ENCODE data around the gene ANKLE2.

DNA sequence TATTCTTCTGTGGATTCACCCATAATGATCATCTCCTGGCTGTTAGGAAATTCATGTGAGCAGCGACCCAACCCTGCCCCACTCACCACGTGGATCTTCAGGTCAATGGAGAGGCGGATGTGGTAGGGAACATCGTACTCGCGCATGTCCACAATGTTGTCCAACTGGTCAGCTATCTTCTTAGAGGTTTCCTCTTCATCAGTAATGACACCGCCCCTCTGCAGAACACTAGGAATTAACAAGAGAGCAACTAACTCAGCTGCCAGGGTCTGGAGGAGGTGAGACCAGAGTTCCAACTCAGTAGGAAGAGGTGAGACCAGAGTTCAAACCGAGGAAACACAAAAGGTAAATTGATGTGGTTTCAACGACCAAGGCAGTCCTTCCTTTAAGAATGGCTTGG, 84.1 kb downstream of the ANKLE2 start:
- TF ChIP-seq ATF2 (tag by site-specific recombination; IDR thresholded peaks at IDR 0.05; ENCODE audit: low read depth) (no peak), ZNF433 (tag by site-specific recombination; IDR thresholded peaks at IDR 0.05; ENCODE audit: low read depth) (no peak), ZNF707 (tag by site-specific recombination; IDR thresholded peaks at IDR 0.05) (no peak), TCF7L2 (IDR thresholded peaks at IDR 0.05; ENCODE audit: borderline replicate concordance, low read depth, low read length) (no peak), KLF16 (tag by site-specific recombination; IDR thresholded peaks at IDR 0.05) (no peak), ZNF114 (tag by site-specific recombination; IDR thresholded peaks at IDR 0.05) (no peak)
- TF ChIP-seq, protein P1, sequence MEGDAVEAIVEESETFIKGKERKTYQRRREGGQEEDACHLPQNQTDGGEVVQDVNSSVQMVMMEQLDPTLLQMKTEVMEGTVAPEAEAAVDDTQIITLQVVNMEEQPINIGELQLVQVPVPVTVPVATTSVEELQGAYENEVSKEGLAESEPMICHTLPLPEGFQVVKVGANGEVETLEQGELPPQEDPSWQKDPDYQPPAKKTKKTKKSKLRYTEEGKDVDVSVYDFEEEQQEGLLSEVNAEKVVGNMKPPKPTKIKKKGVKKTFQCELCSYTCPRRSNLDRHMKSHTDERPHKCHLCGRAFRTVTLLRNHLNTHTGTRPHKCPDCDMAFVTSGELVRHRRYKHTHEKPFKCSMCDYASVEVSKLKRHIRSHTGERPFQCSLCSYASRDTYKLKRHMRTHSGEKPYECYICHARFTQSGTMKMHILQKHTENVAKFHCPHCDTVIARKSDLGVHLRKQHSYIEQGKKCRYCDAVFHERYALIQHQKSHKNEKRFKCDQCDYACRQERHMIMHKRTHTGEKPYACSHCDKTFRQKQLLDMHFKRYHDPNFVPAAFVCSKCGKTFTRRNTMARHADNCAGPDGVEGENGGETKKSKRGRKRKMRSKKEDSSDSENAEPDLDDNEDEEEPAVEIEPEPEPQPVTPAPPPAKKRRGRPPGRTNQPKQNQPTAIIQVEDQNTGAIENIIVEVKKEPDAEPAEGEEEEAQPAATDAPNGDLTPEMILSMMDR (tag by site-specific recombination; IDR thresholded peaks at IDR 0.05), result no peak
